ENCODE measurements around the gene HPGD. TPM values are rescaled to one million over a fixed set of nuclear protein-coding genes. Genes with fewer than 3 reads are reported as not detected.

Gene HPGD
- total and polyA plus RNA-seq, 2 of the 8 experiments (the other 6 are each of a cell fraction or from before 2014, with no cell fraction given) = 1.1 to 1.3 TPM

DNA sequence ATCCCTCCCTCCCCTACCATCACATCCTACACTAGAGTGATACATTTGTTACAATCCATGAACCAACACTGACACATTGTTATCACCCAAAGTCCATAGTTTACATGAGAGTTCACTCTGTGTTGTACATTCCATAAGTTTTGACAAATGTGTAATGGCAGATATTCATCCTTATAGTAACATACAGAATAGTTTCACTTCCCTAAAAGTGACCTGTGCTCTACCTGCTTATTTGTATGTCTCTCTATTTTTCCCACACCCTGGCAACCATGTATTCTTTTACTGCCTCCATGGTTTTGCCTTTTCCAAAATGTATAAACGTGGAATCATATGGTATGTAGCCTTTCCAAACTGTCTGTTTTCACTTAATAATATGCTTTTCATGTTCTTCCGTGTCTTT, 42.2 kb upstream of the HPGD start:
- Histone ChIP-seq H3K23ac (ENCODE audit: insufficient read length) (no peak overlapping the region), H3K4me3 (ENCODE audit: extremely low read depth in 1 of 4, insufficient read depth in 2 of 4, low read depth in 3 of 4, low read length in 4 of 4) (no peak overlapping the region), H4K8ac (ENCODE audit: extremely low read depth, insufficient read depth, low read length) (no peak overlapping the region), H2AFZ (ENCODE audit: low read length) (no peak overlapping the region), H2BK15ac (ENCODE audit: low read length) (no peak overlapping the region), H3K18ac (ENCODE audit: extremely low read depth, low read length) (no peak overlapping the region), H2BK20ac (ENCODE audit: low read length) (no peak overlapping the region), H3K9me3 (ENCODE audit: insufficient read depth in 2 of 2, low read depth in 1 of 2, low read length in 1 of 2) (no peaks in the 10 kb centered on the region), H3K4me1 (replicated peaks in 1 of 4; ENCODE audit: control insufficient read depth in 3 of 4, insufficient read depth in 4 of 4, low read length in 3 of 4) (peaks cover 2 to 12% (median 5%) of the 10 kb centered on the region in 4 experiments; a peak in 5 of 7 replicates), H3K79me2 (ENCODE audit: control insufficient read depth in 1 of 2, insufficient read depth in 2 of 2, low read length in 2 of 2) (no peaks in the 10 kb centered on the region), H3K36me3 (ENCODE audit: control insufficient read depth in 2 of 4, insufficient read depth in 4 of 4, low read length in 3 of 4) (no peaks in the 10 kb centered on the region), H2BK5ac (ENCODE audit: low read depth, low read length) (no peak overlapping the region), H3K4ac (replicated peaks; ENCODE audit: insufficient read length, low read depth, low read length) (no peak overlapping the region), H3K9ac (replicated peaks in 1 of 4; ENCODE audit: extremely low read depth in 1 of 4, low read depth in 3 of 4, low read length in 3 of 4) (no peak overlapping the region), H4K91ac (replicated peaks; ENCODE audit: insufficient read length, low read length) (no peak overlapping the region), H3K23me2 (ENCODE audit: low read depth, low read length) (no peaks in the 10 kb centered on the region), H3K79me1 (ENCODE audit: low read depth, low read length) (no peaks in the 10 kb centered on the region), H2BK120ac (replicated peaks; ENCODE audit: low read depth, low read length) (no peak overlapping the region), H4K20me1 (replicated peaks in 1 of 2; ENCODE audit: control insufficient read depth in 1 of 2, insufficient read depth in 2 of 2, low read length in 2 of 2) (no peaks in the 10 kb centered on the region), H3K27ac (ENCODE audit: low read depth, low read length) (no peak overlapping the region), H4K5ac (ENCODE audit: insufficient read length, low read depth, low read length) (no peak overlapping the region), H3K14ac (ENCODE audit: insufficient read length) (no peak overlapping the region), H2BK12ac (ENCODE audit: low read depth, low read length) (no peak overlapping the region), H2AK5ac (ENCODE audit: low read depth, low read length) (no peak overlapping the region), H3K27me3 (replicated peaks in 1 of 4; ENCODE audit: control insufficient read depth in 3 of 4, extremely low read depth in 1 of 4, insufficient read depth in 3 of 4, low read length in 3 of 4) (no peaks in the 10 kb centered on the region), H3K56ac (replicated peaks; ENCODE audit: insufficient read length, low read depth, low read length) (no peak overlapping the region), H3K4me2 (ENCODE audit: insufficient read depth in 1 of 2, low read depth in 2 of 2, low read length in 2 of 2) (no peak overlapping the region)
- WGBS, 2 experiments (ENCODE audit: extremely low coverage in 1 of 2, insufficient coverage in 1 of 2, insufficient read length in 1 of 2, insufficient replicate concordance in 2 of 2, low coverage in 1 of 2, low lambda C conversion rate in 2 of 2, missing lambda C conversion rate in 1 of 2) = 67% methylated on average over 2 of the region's 2 CpGs; no CpG with 5 or more reads in 1 of the 2 experiments
- POLR2A ChIA-PET (ENCODE audit: partially characterized antibody) = no interaction called here
- CTCF ChIA-PET (ENCODE audit: partially characterized antibody) = no interaction called here
- DNase-seq (ENCODE audit: low read depth in 1 of 2, low spot score in 2 of 2) (no peak), FAIRE-seq (no peak)
- no peak for TF ChIP-seq GABPA (IDR thresholded peaks at IDR 0.05; ENCODE audit: borderline replicate concordance, insufficient read depth, low read length)
- TF ChIP-seq MAX (IDR thresholded peaks at IDR 0.05) = no peak
- TF ChIP-seq TCF12 (IDR thresholded peaks at IDR 0.05; ENCODE audit: low read depth, low read length) = no peak
- TF ChIP-seq ZNF274 (IDR thresholded peaks at IDR 0.05; ENCODE audit: borderline replicate concordance, extremely low read depth, low read length) = no peak
- no peak for TF ChIP-seq SP4 (IDR thresholded peaks at IDR 0.05; ENCODE audit: low read length)
- TF ChIP-seq SIX5 (IDR thresholded peaks at IDR 0.05; ENCODE audit: low read depth, low read length) = no peak
- no peak for TF ChIP-seq BRCA1 (IDR thresholded peaks at IDR 0.05; ENCODE audit: low read depth, low read length)
- no peak for TF ChIP-seq TAF1 (IDR thresholded peaks at IDR 0.05; ENCODE audit: low read depth, low read length)
- TF ChIP-seq, protein P1, sequence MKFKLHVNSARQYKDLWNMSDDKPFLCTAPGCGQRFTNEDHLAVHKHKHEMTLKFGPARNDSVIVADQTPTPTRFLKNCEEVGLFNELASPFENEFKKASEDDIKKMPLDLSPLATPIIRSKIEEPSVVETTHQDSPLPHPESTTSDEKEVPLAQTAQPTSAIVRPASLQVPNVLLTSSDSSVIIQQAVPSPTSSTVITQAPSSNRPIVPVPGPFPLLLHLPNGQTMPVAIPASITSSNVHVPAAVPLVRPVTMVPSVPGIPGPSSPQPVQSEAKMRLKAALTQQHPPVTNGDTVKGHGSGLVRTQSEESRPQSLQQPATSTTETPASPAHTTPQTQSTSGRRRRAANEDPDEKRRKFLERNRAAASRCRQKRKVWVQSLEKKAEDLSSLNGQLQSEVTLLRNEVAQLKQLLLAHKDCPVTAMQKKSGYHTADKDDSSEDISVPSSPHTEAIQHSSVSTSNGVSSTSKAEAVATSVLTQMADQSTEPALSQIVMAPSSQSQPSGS (IDR thresholded peaks at IDR 0.05; ENCODE audit: low read length) = no peak
- no peak for TF ChIP-seq MAFK (IDR thresholded peaks at IDR 0.05; ENCODE audit: low read depth, low read length)
- TF ChIP-seq FOSL1 (IDR thresholded peaks at IDR 0.05; ENCODE audit: insufficient read depth, low read depth, low read length) = no peak
- no peak for TF ChIP-seq ASH2L (IDR thresholded peaks at IDR 0.05; ENCODE audit: low read length)
- TF ChIP-seq SIRT6 (IDR thresholded peaks at IDR 0.05; ENCODE audit: low read length) = no peak
- TF ChIP-seq POLR2A (IDR thresholded peaks at IDR 0.05; ENCODE audit: control extremely low read depth in 1 of 2, low read depth in 2 of 2, low read length in 2 of 2) = no peak
- no peak for TF ChIP-seq EGR1 (IDR thresholded peaks at IDR 0.05; ENCODE audit: borderline replicate concordance, low read depth, low read length)
